ENCODE results near the gene SLIT1. TPM values are rescaled to one million over a fixed set of nuclear protein-coding genes. Genes with fewer than 3 reads are reported as not detected.
A peak's percentile ranks its signal among the peaks of the same experiment; 100 is the strongest.
"Not testable (repeated sequence)": the region's sequence is repeated elsewhere in the genome, so short reads cannot be mapped to it uniquely, and the experiment has no call there.

Gene SLIT1
- total RNA-seq, 1 experiment from 2014 or later, result 0.03 TPM

- DNase-seq (ENCODE audit: low read depth), result no peak
- in situ Hi-C loops (cut with HindIII; ENCODE audit: low pct_unique_long_range_greater_than_20kb, low sequenced_read_pairs), result no loop called here
Observed at GRCh38 chr10:97047788-97048187, 138.0 kb downstream of the SLIT1 start.

- in situ Hi-C loops (cut with HindIII; ENCODE audit: low pct_unique_long_range_greater_than_20kb, low sequenced_read_pairs), result no loop called here
- DNase-seq (ENCODE audit: low read depth), result no peak
Observed at GRCh38 chr10:97047083-97047736, 138.5 kb downstream of the SLIT1 start.

- in situ Hi-C loops (cut with HindIII; ENCODE audit: low pct_unique_long_range_greater_than_20kb, low sequenced_read_pairs), result no loop called here
- DNase-seq (ENCODE audit: low read depth), result no peak
Observed at GRCh38 chr10:97046456-97047082, 139.2 kb downstream of the SLIT1 start.

- no peak for DNase-seq (ENCODE audit: low read depth)
- in situ Hi-C loops (cut with HindIII; ENCODE audit: low pct_unique_long_range_greater_than_20kb, low sequenced_read_pairs), result no loop called here
Observed at GRCh38 chr10:97043563-97043855, 142.2 kb downstream of the SLIT1 start.

- in situ Hi-C loops (cut with HindIII; ENCODE audit: low pct_unique_long_range_greater_than_20kb, low sequenced_read_pairs), result no loop called here
- DNase-seq (ENCODE audit: low read depth), result no peak
Observed at GRCh38 chr10:97042716-97043562, 142.8 kb downstream of the SLIT1 start.

- DNase-seq (ENCODE audit: low read depth), result no peak
Observed at GRCh38 chr10:97042081-97042480, 143.7 kb downstream of the SLIT1 start.

GRCh38 chr10:97040706-97041105, 145.1 kb downstream of the SLIT1 start:
- DNase-seq (ENCODE audit: low read depth), result no peak
- in situ Hi-C loops (cut with HindIII; ENCODE audit: low pct_unique_long_range_greater_than_20kb, low sequenced_read_pairs), result no loop called here

More at GRCh38 chr10:97042081-97042480, 143.7 kb downstream of the SLIT1 start:
- in situ Hi-C loops (cut with HindIII; ENCODE audit: low pct_unique_long_range_greater_than_20kb, low sequenced_read_pairs), result no loop called here

- in situ Hi-C loops (cut with HindIII; ENCODE audit: low pct_unique_long_range_greater_than_20kb, low sequenced_read_pairs), result no loop called here
Observed at GRCh38 chr10:97040248-97040584, 145.5 kb downstream of the SLIT1 start.

GRCh38 chr10:97039538-97040247, 146.1 kb downstream of the SLIT1 start:
- no peak for DNase-seq (ENCODE audit: low read depth)
- in situ Hi-C loops (cut with HindIII; ENCODE audit: low pct_unique_long_range_greater_than_20kb, low sequenced_read_pairs), result no loop called here

More at GRCh38 chr10:97040248-97040584, 145.5 kb downstream of the SLIT1 start:
- no peak for DNase-seq (ENCODE audit: low read depth)

GRCh38 chr10:97038688-97039087, 147.1 kb downstream of the SLIT1 start:
- in situ Hi-C loops (cut with HindIII; ENCODE audit: low pct_unique_long_range_greater_than_20kb, low sequenced_read_pairs), result no loop called here
- no peak for DNase-seq (ENCODE audit: low read depth)

- peak; percentile 62 for DNase-seq (ENCODE audit: low read depth)
- in situ Hi-C loops (cut with HindIII; ENCODE audit: low pct_unique_long_range_greater_than_20kb, low sequenced_read_pairs), result no loop called here
Observed at GRCh38 chr10:97037365-97038361, 148.1 kb downstream of the SLIT1 start.

GRCh38 chr10:97034958-97035769, 150.6 kb downstream of the SLIT1 start:
- in situ Hi-C loops (cut with HindIII; ENCODE audit: low pct_unique_long_range_greater_than_20kb, low sequenced_read_pairs), result no loop called here
- no peak for DNase-seq (ENCODE audit: low read depth)

- in situ Hi-C loops (cut with HindIII; ENCODE audit: low pct_unique_long_range_greater_than_20kb, low sequenced_read_pairs), result no loop called here
- DNase-seq (ENCODE audit: low read depth), result no peak
Observed at GRCh38 chr10:97034301-97034700, 151.5 kb downstream of the SLIT1 start.

GRCh38 chr10:97033841-97034240, 151.9 kb downstream of the SLIT1 start:
- in situ Hi-C loops (cut with HindIII; ENCODE audit: low pct_unique_long_range_greater_than_20kb, low sequenced_read_pairs); DNase-seq (ENCODE audit: low read depth): not testable (repeated sequence)

GRCh38 chr10:97032624-97033023, 153.1 kb downstream of the SLIT1 start:
- no peak for DNase-seq (ENCODE audit: low read depth)
- in situ Hi-C loops (cut with HindIII; ENCODE audit: low pct_unique_long_range_greater_than_20kb, low sequenced_read_pairs), result no loop called here

GRCh38 chr10:97031459-97031858, 154.3 kb downstream of the SLIT1 start:
- DNase-seq (ENCODE audit: low read depth), result no peak
- in situ Hi-C loops (cut with HindIII; ENCODE audit: low pct_unique_long_range_greater_than_20kb, low sequenced_read_pairs), result no loop called here

GRCh38 chr10:97030894-97031293, 154.9 kb downstream of the SLIT1 start:
- no peak for DNase-seq (ENCODE audit: low read depth)
- in situ Hi-C loops (cut with HindIII; ENCODE audit: low pct_unique_long_range_greater_than_20kb, low sequenced_read_pairs), result no loop called here
